ENCODE measurements around the gene AGBL1.

AGBL1 gene

GRCh38 chr15:86706813-86707212 lies 627.1 kb downstream of the AGBL1 start:
- Histone ChIP-seq H3K27me3 (no peaks in the 10 kb centered on the region), H3K27ac (no peak overlapping the region), H3K4me3 (ENCODE audit: low read depth in 1 of 2, low read length in 1 of 2) (no peak overlapping the region), H3K36me3 (no peaks in the 10 kb centered on the region), H3K9me3 (no peaks in the 10 kb centered on the region), H3K4me1 (ENCODE audit: control insufficient read depth in 1 of 2, insufficient read depth in 1 of 2, low read depth in 1 of 2, low read length in 1 of 2) (no peaks in the 10 kb centered on the region)
- TF ChIP-seq CTCF (IDR thresholded peaks at IDR 0.05) = no peak

GRCh38 chr15:86711476-86711875 lies 631.8 kb downstream of the AGBL1 start:
- Histone ChIP-seq H3K27me3 (no peaks in the 10 kb centered on the region), H3K4me1 (ENCODE audit: control insufficient read depth in 1 of 2, insufficient read depth in 1 of 2, low read depth in 1 of 2, low read length in 1 of 2) (no peaks in the 10 kb centered on the region), H3K27ac (no peak overlapping the region), H3K4me3 (ENCODE audit: low read depth in 1 of 2, low read length in 1 of 2) (no peak overlapping the region), H3K9me3 (no peaks in the 10 kb centered on the region), H3K36me3 (no peaks in the 10 kb centered on the region)
- TF ChIP-seq CTCF (IDR thresholded peaks at IDR 0.05) = no peak

- no peaks in the 10 kb centered on the region for H3K27me3 ChIP-seq
- no peaks in the 10 kb centered on the region for H3K36me3 ChIP-seq
- no peak overlapping the region for H3K27ac ChIP-seq
- no peaks in the 10 kb centered on the region for H3K9me3 ChIP-seq
- H3K4me1 ChIP-seq (ENCODE audit: control insufficient read depth in 1 of 2, insufficient read depth in 1 of 2, low read depth in 1 of 2, low read length in 1 of 2) = no peaks in the 10 kb centered on the region
- H3K4me3 ChIP-seq (ENCODE audit: low read depth in 1 of 2, low read length in 1 of 2) = no peak overlapping the region
- TF ChIP-seq CTCF (IDR thresholded peaks at IDR 0.05) = no peak
These were observed 634.6 kb downstream of the AGBL1 start for GRCh38 chr15:86714241-86714640.

- no peak overlapping the region for H3K4me3 ChIP-seq (ENCODE audit: low read depth in 1 of 2, low read length in 1 of 2)
- H3K4me1 ChIP-seq (ENCODE audit: control insufficient read depth in 1 of 2, insufficient read depth in 1 of 2, low read depth in 1 of 2, low read length in 1 of 2) = no peaks in the 10 kb centered on the region
- H3K9me3 ChIP-seq = no peaks in the 10 kb centered on the region
- TF ChIP-seq CTCF (IDR thresholded peaks at IDR 0.05) = no peak
- H3K27me3 ChIP-seq = no peaks in the 10 kb centered on the region
- H3K27ac ChIP-seq = no peak overlapping the region
- no peaks in the 10 kb centered on the region for H3K36me3 ChIP-seq
These were observed 646.0 kb downstream of the AGBL1 start for GRCh38 chr15:86725628-86726027.

GRCh38 chr15:86735247-86736040 lies 655.8 kb downstream of the AGBL1 start:
- Histone ChIP-seq H3K4me3 (ENCODE audit: low read depth in 1 of 2, low read length in 1 of 2) (no peak overlapping the region), H3K9me3 (no peaks in the 10 kb centered on the region), H3K27ac (no peak overlapping the region), H3K36me3 (no peaks in the 10 kb centered on the region), H3K27me3 (no peaks in the 10 kb centered on the region), H3K4me1 (ENCODE audit: control insufficient read depth in 1 of 2, insufficient read depth in 1 of 2, low read depth in 1 of 2, low read length in 1 of 2) (no peaks in the 10 kb centered on the region)
- no peak for TF ChIP-seq CTCF (IDR thresholded peaks at IDR 0.05)
